ENCODE measurements around the gene TBKBP1.

Gene TBKBP1

GRCh38 chr17:47693731-47694580, at the start of gene TBKBP1:
Gene TBKBP1, plus strand, starts transcription at chr17:47694161. Its CDS starts 1,952 bp downstream, at chr17:47696113.
- peak in 1 of 3 experiments; percentile 56 for DNase-seq (ENCODE audit: low read depth in 3 of 3)

- no peak for DNase-seq (ENCODE audit: low read depth in 3 of 3)
These were observed 49.6 kb upstream of the TBKBP1 start for GRCh38 chr17:47644324-47644723.

- DNase-seq (ENCODE audit: low read depth in 3 of 3), result peak; percentile 95 to 98 (median 96)
These were observed 44.6 kb upstream of the TBKBP1 start, which contains the start of gene KPNB1 for GRCh38 chr17:47649153-47649971. Gene KPNB1, plus strand, starts transcription at chr17:47649919. Its CDS starts 326 bp downstream, at chr17:47650245.

GRCh38 chr17:47649972-47650524, 43.9 kb upstream of the TBKBP1 start:
- no peak for DNase-seq (ENCODE audit: low read depth in 3 of 3)

- DNase-seq (ENCODE audit: low read depth in 3 of 3), result peak; percentile 88 to 96 (median 90)
These were observed 43.1 kb upstream of the TBKBP1 start for GRCh38 chr17:47650525-47651522.

GRCh38 chr17:47651704-47652103, 42.3 kb upstream of the TBKBP1 start:
- no peak for DNase-seq (ENCODE audit: low read depth in 3 of 3)

GRCh38 chr17:47652570-47652969, 41.4 kb upstream of the TBKBP1 start:
- no peak for DNase-seq (ENCODE audit: low read depth in 3 of 3)

GRCh38 chr17:47653442-47653841, 40.5 kb upstream of the TBKBP1 start:
- DNase-seq (ENCODE audit: low read depth in 3 of 3), result no peak

- DNase-seq (ENCODE audit: low read depth in 3 of 3), result no peak
These were observed 39.0 kb upstream of the TBKBP1 start for GRCh38 chr17:47654991-47655390.

GRCh38 chr17:47660064-47660492, 33.9 kb upstream of the TBKBP1 start:
- DNase-seq (ENCODE audit: low read depth in 3 of 3), result no peak

GRCh38 chr17:47663912-47664623, 29.9 kb upstream of the TBKBP1 start:
- peak; percentile 20 to 51 (median 39) for DNase-seq (ENCODE audit: low read depth in 3 of 3)

GRCh38 chr17:47664624-47664941, 29.4 kb upstream of the TBKBP1 start:
- no peak for DNase-seq (ENCODE audit: low read depth in 3 of 3)

- no peak for DNase-seq (ENCODE audit: low read depth in 3 of 3)
These were observed 28.3 kb upstream of the TBKBP1 start for GRCh38 chr17:47665655-47666054.

- DNase-seq (ENCODE audit: low read depth in 3 of 3), result no peak
These were observed 24.9 kb upstream of the TBKBP1 start for GRCh38 chr17:47669081-47669480.

- DNase-seq (ENCODE audit: low read depth in 3 of 3), result no peak
These were observed 23.9 kb upstream of the TBKBP1 start for GRCh38 chr17:47670064-47670463.

- no peak for DNase-seq (ENCODE audit: low read depth in 3 of 3)
These were observed 19.5 kb upstream of the TBKBP1 start for GRCh38 chr17:47674499-47674898.

- no peak for DNase-seq (ENCODE audit: low read depth in 3 of 3)
These were observed 18.4 kb upstream of the TBKBP1 start for GRCh38 chr17:47675380-47676198.

GRCh38 chr17:47676199-47676472, 17.8 kb upstream of the TBKBP1 start:
- DNase-seq (ENCODE audit: low read depth in 3 of 3), result no peak

- no peak for DNase-seq (ENCODE audit: low read depth in 3 of 3)
These were observed 17.3 kb upstream of the TBKBP1 start for GRCh38 chr17:47676510-47677165.

Measured in stimulated activated CD4-positive, alpha-beta T cell treated with anti-CD3 and anti-CD28 coated beads, TNF-alpha, amount 100 ng/mL, for 24 hours (primary cell).